ENCODE data around the gene RSRP1. TPM values are rescaled to one million over a fixed set of nuclear protein-coding genes. Genes with fewer than 3 reads are reported as not detected.
"Not testable (repeated sequence)": the region's sequence is repeated elsewhere in the genome, so short reads cannot be mapped to it uniquely, and the experiment has no call there.

Gene RSRP1
- total RNA-seq, 1 donor from 2014 or later, result 83.4 TPM

DNA sequence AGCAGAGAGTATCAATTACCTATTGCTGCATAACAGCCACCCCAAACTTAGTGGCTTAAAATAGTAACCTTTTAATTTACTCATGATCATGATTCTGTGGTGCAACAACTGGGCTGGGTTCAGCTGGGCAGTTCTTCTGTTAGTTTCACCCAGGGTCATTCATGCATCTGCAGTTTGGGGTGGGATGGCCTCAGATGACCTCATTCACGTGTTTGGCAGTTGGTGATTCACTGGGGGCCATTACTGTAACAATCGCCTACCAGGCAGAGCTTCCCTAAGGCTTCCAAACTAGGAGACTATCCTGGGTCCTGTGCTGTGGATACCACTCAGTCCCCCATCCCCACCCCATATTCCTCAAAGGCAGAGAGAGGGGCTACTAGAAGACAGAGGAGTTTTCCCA lies 31.1 kb upstream of the RSRP1 start:
- not testable (repeated sequence) for H3K4me3 Mint-ChIP-seq (ENCODE audit: unreplicated experiment); H3K27me3 Mint-ChIP-seq (ENCODE audit: unreplicated experiment); H3K27ac Mint-ChIP-seq (ENCODE audit: unreplicated experiment); DNase-seq; H3K9me3 Mint-ChIP-seq (ENCODE audit: unreplicated experiment); H3K36me3 Mint-ChIP-seq (ENCODE audit: unreplicated experiment); H3K4me1 Mint-ChIP-seq (ENCODE audit: low read depth, unreplicated experiment)

DNA sequence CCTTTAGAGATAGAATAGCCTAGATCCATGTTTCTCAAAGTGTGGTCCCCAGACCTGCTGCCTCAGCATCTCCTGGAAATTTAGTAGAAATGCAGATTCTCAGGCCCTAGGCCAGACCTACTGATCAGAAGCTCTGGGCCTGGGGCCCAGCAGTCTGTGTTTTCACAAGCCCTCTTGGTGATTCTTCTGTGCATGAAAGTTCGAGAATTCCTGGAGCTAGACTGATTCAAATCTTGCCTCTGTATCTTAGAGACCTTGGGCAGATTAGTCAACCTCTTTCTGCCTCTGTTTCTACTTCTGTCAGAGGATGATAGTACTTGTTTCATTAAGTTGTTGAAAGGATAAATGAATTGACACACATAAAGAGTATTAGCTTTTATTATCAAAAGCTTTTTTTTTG lies 30.0 kb upstream of the RSRP1 start:
- DNase-seq; H3K4me3 Mint-ChIP-seq (ENCODE audit: unreplicated experiment); H3K27me3 Mint-ChIP-seq (ENCODE audit: unreplicated experiment); H3K27ac Mint-ChIP-seq (ENCODE audit: unreplicated experiment); H3K4me1 Mint-ChIP-seq (ENCODE audit: low read depth, unreplicated experiment); H3K36me3 Mint-ChIP-seq (ENCODE audit: unreplicated experiment); H3K9me3 Mint-ChIP-seq (ENCODE audit: unreplicated experiment): not testable (repeated sequence)

DNA sequence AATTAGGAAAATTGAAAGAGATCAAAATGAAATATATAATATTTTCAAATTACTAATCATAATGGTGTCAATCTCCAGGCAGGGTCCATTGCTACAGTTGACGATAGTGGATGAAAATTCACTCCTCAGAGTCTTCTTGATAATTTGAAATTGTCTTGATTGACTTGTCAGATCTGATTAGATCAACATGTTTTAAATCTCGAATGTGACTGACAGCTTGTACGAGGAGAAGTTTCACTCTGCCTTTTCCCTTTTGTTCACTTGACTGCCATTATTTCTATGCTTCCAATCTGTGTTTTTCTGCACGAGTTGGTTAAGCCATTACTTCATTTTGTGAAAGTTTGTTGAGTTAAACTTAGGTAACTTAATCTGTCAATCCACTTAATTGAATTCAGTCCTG lies 28.4 kb upstream of the RSRP1 start:
- not testable (repeated sequence) for DNase-seq; H3K4me1 Mint-ChIP-seq (ENCODE audit: low read depth, unreplicated experiment); H3K27ac Mint-ChIP-seq (ENCODE audit: unreplicated experiment); H3K27me3 Mint-ChIP-seq (ENCODE audit: unreplicated experiment); H3K4me3 Mint-ChIP-seq (ENCODE audit: unreplicated experiment); H3K36me3 Mint-ChIP-seq (ENCODE audit: unreplicated experiment); H3K9me3 Mint-ChIP-seq (ENCODE audit: unreplicated experiment)

DNA sequence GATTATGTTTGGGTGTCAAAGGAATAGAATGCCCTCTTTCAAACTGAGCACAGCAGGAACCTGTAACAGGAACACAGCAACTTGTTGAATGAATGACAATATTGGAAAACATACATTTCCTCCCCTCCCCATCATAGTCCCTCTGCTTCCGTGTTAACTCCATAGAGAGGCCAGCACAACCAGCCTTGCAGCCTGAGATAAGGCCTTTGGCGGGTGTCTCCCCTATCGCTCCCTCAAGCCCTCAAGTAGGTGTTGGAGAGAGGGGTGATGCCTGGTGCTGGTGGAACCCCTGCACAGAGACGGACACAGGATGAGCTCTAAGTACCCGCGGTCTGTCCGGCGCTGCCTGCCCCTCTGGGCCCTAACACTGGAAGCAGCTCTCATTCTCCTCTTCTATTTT lies 25.0 kb upstream of the RSRP1 start, which contains the start of gene RHD:
RHD (plus strand) TSS at position 272 of the 400 bp plus-strand sequence; CDS start at position 311, 39 bp downstream.
- not testable (repeated sequence) for H3K4me3 Mint-ChIP-seq (ENCODE audit: unreplicated experiment); H3K4me1 Mint-ChIP-seq (ENCODE audit: low read depth, unreplicated experiment); H3K36me3 Mint-ChIP-seq (ENCODE audit: unreplicated experiment); H3K27ac Mint-ChIP-seq (ENCODE audit: unreplicated experiment); H3K9me3 Mint-ChIP-seq (ENCODE audit: unreplicated experiment); DNase-seq; H3K27me3 Mint-ChIP-seq (ENCODE audit: unreplicated experiment)

DNA sequence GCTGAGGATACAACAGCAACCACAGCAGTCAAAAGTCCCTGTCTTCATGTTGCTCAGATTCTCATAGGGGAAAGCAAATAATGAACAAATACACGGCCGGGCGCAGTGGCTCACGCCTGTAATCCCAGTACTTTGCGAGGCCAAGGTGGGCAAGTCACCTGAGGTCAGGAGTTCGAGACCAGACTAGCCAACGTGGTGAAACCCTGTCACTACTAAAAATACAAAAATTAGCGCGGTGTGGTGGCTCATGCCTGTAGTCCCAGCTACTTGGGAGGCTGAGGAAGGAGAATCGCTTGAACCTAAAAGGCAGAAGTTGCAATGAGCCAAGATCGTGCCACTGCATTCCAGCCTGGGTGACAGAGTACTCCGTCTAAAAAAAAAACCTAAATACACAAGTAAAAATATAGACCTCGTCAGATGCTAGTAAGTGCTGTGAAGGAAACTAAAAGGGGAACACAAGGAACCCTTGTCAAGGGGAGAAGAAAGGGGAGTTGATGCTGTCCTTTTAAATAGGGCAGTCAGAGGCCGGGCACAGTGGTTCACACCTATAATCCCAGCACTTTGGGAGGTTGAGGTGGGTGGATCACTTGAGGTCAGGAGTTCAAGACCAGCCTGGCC lies 21.0 kb upstream of the RSRP1 start:
- H3K4me3 Mint-ChIP-seq (ENCODE audit: unreplicated experiment), result peak overlapping the region; percentile 57
- not testable (repeated sequence) for H3K27ac Mint-ChIP-seq (ENCODE audit: unreplicated experiment); H3K27me3 Mint-ChIP-seq (ENCODE audit: unreplicated experiment); DNase-seq; H3K36me3 Mint-ChIP-seq (ENCODE audit: unreplicated experiment); H3K4me1 Mint-ChIP-seq (ENCODE audit: low read depth, unreplicated experiment); H3K9me3 Mint-ChIP-seq (ENCODE audit: unreplicated experiment)

DNA sequence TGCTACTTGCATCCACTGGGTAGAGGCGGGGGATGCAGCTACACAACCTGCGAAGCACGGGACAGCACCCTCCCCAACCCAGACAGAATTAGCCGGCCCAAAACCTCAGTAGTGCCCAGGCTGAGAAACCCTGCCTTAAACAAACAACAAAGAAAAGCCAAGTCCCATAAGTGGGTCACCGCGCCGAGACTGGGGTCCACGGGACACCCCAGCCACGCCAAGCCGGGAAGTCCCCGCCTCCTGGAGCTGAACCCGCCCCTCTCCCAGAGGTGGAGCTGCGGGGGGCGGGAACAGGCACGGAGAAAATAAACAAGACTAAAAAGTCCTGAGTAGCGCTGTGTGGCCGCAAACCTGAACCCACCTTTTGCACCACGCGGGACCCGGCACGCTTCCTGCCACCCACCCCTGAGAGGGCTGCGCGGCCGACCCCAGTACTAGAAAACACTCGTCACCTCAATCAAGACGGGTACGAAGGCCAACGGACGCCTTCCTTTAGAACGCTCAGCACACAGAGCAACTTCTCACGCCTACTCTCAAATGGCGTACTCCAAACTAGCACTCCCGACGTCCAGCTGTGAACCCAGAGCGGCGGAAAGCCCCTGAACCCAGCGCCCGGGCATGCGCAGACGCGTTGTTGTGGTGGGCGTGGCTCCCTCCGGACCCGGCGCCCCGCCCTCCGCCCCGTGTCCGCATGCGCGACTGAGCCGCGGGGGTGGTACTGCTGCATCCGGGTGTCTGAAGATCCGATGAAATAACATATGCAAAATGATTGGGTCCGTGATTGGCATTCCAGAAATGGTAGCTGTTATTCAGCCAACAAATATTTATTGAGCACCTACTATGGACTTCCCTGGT lies 20.3 kb upstream of the RSRP1 start:
- not testable (repeated sequence) for H3K27me3 Mint-ChIP-seq (ENCODE audit: unreplicated experiment); H3K27ac Mint-ChIP-seq (ENCODE audit: unreplicated experiment); H3K36me3 Mint-ChIP-seq (ENCODE audit: unreplicated experiment); H3K9me3 Mint-ChIP-seq (ENCODE audit: unreplicated experiment); H3K4me1 Mint-ChIP-seq (ENCODE audit: low read depth, unreplicated experiment)
- DNase-seq, result peak; percentile 77
- H3K4me3 Mint-ChIP-seq (ENCODE audit: unreplicated experiment), result peak overlapping the region; percentile 57

DNA sequence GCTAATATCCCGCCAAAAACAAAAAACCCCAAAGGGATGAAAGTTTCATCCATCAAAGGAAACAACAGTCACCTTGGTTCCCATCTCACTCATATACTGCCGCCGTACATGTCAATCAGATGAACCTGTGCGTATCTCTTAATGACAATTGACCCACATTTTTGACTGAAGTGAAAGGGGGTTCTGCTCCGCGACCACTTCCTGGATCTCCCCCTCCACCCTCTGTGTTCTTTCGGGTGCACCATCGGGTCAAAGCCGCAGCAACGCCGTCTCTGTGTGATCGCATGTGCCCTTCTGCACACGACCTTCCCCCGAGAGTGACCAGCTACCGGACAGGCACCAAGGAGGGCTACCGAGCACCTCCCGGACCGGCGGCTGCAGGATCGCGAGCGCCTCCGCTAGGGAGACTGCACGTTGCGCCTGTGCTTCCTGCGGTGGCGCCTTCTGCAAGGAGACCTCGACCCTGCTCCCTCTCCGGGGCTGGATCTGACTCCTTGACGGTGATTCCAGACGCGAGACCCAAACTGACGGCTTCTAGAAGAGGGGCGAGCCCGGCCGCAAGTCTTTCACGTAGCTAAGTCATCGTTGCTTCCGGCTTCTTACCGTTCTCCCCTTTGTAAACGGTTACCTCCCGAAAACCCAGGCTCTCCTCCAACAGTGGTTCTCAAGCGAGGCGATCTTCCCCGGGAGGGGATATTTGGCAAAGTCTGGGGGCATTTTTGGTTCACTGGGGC lies 19.5 kb upstream of the RSRP1 start:
- H3K27ac Mint-ChIP-seq (ENCODE audit: unreplicated experiment); H3K4me1 Mint-ChIP-seq (ENCODE audit: low read depth, unreplicated experiment); H3K36me3 Mint-ChIP-seq (ENCODE audit: unreplicated experiment); H3K27me3 Mint-ChIP-seq (ENCODE audit: unreplicated experiment); H3K9me3 Mint-ChIP-seq (ENCODE audit: unreplicated experiment): not testable (repeated sequence)
- peak overlapping the region; percentile 90 for H3K4me3 Mint-ChIP-seq (ENCODE audit: unreplicated experiment)
- DNase-seq, result peak; percentile 41

DNA sequence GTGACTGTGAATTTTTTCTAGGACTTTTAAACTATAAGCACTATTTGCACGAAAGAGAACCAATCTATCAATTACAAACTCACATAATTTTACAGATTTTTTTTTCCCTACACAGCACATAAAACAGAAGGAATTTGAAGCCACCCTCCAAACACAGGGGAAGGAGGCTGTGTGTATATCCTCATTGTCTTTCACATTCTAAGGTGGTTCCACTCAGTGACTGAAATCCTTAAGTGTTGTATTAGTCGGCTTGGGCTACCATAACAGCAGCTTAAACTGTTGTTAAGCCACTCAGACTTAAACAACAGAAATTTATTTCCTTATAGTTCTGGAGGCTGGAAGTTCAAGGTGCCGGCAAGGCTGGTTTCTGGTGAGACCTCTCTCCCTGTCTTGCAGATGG lies 13.1 kb upstream of the RSRP1 start:
- H3K36me3 Mint-ChIP-seq (ENCODE audit: unreplicated experiment); DNase-seq; H3K27me3 Mint-ChIP-seq (ENCODE audit: unreplicated experiment); H3K27ac Mint-ChIP-seq (ENCODE audit: unreplicated experiment); H3K9me3 Mint-ChIP-seq (ENCODE audit: unreplicated experiment); H3K4me1 Mint-ChIP-seq (ENCODE audit: low read depth, unreplicated experiment); H3K4me3 Mint-ChIP-seq (ENCODE audit: unreplicated experiment): not testable (repeated sequence)

DNA sequence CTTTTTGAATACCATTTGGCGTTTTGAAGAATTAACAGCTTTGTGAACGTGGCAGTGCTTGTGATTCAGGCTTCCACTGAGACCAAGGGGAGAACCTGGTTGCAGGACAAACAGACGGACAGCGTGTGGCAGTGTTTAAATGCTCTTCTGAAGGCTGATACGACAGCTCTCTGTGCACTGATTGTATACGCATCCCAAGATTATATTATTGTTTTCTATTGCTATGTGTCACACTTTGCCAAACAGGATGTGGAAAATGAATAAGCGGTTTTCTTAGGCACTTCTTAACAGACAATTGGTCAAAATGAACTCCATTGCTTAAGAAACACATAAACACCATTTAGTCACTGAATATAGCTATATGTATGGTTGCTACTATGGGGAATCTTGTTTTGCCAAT lies 12.6 kb upstream of the RSRP1 start:
- H3K36me3 Mint-ChIP-seq (ENCODE audit: unreplicated experiment); H3K9me3 Mint-ChIP-seq (ENCODE audit: unreplicated experiment); H3K4me1 Mint-ChIP-seq (ENCODE audit: low read depth, unreplicated experiment); DNase-seq; H3K27me3 Mint-ChIP-seq (ENCODE audit: unreplicated experiment); H3K4me3 Mint-ChIP-seq (ENCODE audit: unreplicated experiment); H3K27ac Mint-ChIP-seq (ENCODE audit: unreplicated experiment): not testable (repeated sequence)
